Mononuclear cell (primary cell): ENCODE measurements around the gene RPS6KA4. TPM values are rescaled to one million over a fixed set of nuclear protein-coding genes. Genes with fewer than 3 reads are reported as not detected.
"Not testable (repeated sequence)": the region's sequence is repeated elsewhere in the genome, so short reads cannot be mapped to it uniquely, and the experiment has no call there.

ENCODE experiments used
- H3K27me3 ChIP-seq: 2 replicates; pipeline ENCODE4 v1.6.0; 2011; ENCODE audit warnings: low read length, control low read depth; ENCODE audit not compliant: insufficient read depth
- H3K4me1 ChIP-seq: 2 replicates; pipeline ENCODE4 v1.5.1; 2011; ENCODE audit warnings: mild to moderate bottlenecking, low read length, control low read depth; ENCODE audit not compliant: insufficient read depth
- H3K4me3 ChIP-seq: 2 replicates; pipeline ENCODE4 v1.5.1; 2011; ENCODE audit warnings: mild to moderate bottlenecking, low read length, moderate library complexity
- H3K9me3 ChIP-seq: 2 replicates; pipeline ENCODE4 v1.5.1; 2011; ENCODE audit warnings: low read depth, mild to moderate bottlenecking, control low read depth, low read length
- total RNA-seq: library from RNA; depleted of rRNA; stranded (reverse); fragments of >200 nt; gene quantifications from one replicate; pipeline ENCODE4 v1.2.3, GENCODE V29; 2012

Gene RPS6KA4
- total RNA-seq, 1 donor: 23.5 TPM

DNA sequence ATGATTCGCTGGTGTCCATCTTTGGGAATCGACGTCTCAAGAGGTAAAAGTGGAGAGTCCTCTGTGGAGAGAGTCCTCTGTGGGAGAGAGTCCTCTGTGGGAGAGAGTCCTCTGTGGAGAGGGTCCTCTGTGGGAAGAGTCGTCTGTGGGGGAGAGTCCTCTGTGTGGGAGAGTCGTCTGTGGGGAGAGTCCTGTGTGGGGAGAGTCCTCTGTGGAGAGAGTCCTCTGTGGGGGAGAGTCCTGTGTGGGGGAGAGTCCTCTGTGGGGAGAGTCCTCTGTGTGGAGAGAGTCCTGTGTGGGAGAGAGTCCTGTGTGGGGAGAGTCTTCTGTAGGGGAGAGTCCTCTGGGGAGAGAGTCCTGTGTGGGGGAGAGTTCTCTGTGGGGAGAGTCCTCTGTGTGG, 37.9 kb upstream of the RPS6KA4 start:
- Histone ChIP-seq H3K4me3 (no peak overlapping the region), H3K4me1 (peaks cover 30% of the 10 kb centered on the region), H3K9me3 (no peaks in the 10 kb centered on the region), H3K27me3 (no peaks in the 10 kb centered on the region)

DNA sequence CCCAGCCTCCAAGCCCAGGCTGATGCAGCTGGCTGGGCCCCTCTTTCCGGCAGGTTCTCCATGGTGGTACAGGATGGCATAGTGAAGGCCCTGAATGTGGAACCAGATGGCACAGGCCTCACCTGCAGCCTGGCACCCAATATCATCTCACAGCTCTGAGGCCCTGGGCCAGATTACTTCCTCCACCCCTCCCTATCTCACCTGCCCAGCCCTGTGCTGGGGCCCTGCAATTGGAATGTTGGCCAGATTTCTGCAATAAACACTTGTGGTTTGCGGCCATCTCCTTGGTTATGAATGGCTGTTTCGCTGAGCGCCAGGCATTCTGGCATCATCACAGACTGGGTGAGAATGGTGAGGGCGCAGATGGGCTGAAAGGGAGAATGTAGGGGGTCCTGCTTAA, 37.4 kb upstream of the RPS6KA4 start:
- H3K4me3 ChIP-seq: no peak overlapping the region

DNA sequence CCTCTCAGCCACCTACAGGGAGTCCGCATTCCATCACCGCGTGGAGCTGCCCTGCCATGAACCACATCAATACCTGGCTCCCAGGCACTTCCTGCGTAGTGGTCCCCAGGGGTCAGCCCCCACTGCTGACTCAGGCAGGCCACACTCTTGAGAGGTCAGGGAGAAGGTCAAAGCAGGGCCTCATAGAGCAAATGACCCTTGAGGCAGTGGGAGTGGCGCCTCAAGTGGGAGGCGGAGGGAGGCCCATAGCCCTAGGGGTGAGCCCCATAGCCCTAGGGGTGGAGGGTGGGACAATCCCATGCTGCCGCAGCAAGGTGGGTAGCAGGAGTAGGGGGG, 36.1 kb upstream of the RPS6KA4 start:
- H3K4me3 ChIP-seq: no peak overlapping the region
- H3K4me1 ChIP-seq: peaks cover 18% of the 10 kb centered on the region
- no peaks in the 10 kb centered on the region for H3K9me3 ChIP-seq
- H3K27me3 ChIP-seq: no peaks in the 10 kb centered on the region

More for the DNA sequence above, 37.4 kb upstream of the RPS6KA4 start:
- H3K4me1 ChIP-seq: peaks cover 25% of the 10 kb centered on the region
- no peaks in the 10 kb centered on the region for H3K27me3 ChIP-seq
- H3K9me3 ChIP-seq: no peaks in the 10 kb centered on the region

DNA sequence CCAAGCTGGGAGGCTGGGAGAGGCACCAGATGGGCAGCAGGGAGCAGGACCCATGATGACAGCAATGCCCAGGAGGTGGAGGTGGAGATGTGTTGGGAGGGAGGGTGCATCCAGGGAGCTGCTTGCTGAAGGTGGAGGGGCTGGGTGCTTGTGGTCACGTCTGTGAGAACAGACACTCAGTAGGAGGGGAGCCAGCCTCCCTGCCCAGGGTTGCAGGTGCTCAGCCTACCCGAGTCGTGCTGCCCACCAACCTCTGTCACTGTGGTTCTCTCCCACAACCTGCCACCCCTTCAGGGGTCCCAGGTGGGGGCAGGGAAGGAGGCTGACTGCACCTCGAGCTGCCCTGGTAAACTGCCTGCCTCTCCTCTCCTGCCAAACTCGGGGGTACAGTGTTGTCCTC, 35.6 kb upstream of the RPS6KA4 start:
- H3K27me3 ChIP-seq: no peaks in the 10 kb centered on the region
- H3K4me1 ChIP-seq: peaks cover 16% of the 10 kb centered on the region
- H3K9me3 ChIP-seq: no peaks in the 10 kb centered on the region
- no peak overlapping the region for H3K4me3 ChIP-seq

DNA sequence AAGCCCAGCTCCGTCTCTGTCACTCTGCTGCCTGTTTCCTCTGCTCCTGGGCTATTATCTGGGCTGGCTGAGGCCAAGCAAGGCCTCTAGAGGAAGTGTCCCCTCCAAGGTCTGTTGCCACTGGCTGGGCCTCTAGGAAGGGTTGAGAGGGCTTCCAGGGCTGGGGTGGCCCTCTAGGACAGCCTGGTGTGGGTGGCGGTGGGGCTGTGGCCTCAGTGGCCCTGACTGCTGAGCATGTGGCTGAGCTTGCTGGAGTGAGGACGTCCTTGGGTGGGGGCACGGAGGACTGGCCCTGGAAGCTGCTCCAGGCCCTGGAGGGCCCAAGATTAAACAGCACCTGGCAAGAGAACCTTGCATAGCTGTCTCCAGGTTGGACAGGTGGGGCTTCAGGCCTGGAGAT, 35.0 kb upstream of the RPS6KA4 start:
- not testable (repeated sequence) for H3K27me3 ChIP-seq, H3K9me3 ChIP-seq, H3K4me3 ChIP-seq
- peaks cover 10% of the 10 kb centered on the region for H3K4me1 ChIP-seq

DNA sequence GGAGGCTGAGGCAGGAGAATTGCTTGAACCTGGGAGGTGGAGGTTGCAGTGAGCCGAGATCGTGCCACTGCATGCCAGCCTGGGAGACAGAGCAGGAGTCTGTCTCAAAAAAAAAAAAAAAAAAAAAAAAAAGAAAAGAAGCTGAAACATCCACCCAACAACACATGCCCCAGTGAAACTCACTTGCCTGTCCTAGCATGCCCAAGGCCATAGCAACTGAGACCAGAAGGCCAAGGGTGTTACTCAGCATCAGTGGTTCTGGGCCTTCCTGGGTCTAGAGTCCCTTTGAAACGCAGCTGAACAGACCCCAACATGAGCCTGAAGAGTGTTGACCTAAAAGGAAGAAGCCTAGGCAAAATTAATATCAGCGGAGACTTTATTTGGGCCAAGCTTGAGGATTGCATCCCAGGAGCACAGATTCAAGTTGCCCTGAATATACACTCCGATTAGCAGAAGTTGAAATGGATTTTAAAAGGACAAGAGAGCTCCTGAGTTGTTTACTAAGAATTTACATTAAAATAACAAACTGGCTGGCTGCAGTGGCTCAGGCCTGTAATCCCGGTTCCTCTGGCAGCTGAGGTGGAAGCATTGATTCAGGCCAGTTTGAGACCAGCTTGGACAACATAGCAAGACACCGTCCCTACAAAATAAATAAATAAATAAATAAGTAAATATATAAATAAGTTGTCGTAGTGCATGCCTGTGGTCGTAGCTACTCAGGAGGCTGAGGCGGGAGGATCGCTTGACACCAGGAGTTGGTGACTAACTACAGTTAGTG, 34.1 kb upstream of the RPS6KA4 start:
- Histone ChIP-seq H3K4me1 (peaks cover 1% of the 10 kb centered on the region), H3K4me3 (no peak overlapping the region), H3K9me3 (no peaks in the 10 kb centered on the region), H3K27me3 (no peaks in the 10 kb centered on the region)

DNA sequence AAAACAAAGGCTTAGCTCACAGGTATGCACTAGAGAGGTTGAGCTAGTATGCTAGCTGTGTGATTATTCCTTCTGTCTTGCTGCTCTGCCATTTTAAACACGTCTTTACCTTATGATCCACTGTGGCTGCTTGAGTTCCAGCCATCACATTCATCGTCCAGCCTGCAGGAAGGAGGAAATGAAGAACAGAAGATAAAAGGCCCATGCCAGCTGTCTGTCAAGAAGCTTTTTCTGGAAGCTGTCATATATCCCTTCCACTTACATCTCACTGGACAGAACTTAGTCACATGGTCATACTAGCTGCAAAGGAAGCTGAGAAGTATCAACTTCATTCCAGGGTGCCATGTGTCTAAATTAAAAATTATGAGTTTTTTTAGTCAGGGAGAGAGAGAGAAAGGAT, 31.6 kb upstream of the RPS6KA4 start:
- Histone ChIP-seq H3K27me3 (no peaks in the 10 kb centered on the region), H3K4me1 (peaks cover 17% of the 10 kb centered on the region), H3K9me3 (no peaks in the 10 kb centered on the region), H3K4me3 (no peak overlapping the region)

DNA sequence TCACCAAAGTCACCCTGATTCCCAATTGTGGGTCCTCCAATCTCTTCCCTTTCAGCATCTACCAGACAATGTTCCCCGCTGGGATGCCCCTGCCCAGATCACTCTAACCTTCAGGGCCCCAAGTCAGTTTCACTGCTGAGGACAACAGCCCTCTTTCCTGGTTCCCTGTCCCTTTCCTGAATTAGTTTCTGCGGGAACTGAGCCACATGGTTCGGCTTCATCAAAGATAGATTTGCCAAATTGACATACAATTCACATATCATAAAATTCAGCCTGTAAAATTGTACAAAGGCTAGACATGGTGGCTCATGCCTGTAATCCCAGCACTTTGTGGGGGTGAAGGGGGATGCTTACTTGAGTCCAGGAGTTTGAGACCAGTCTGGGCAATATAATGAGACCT, 31.0 kb upstream of the RPS6KA4 start:
- H3K4me1 ChIP-seq: peaks cover 20% of the 10 kb centered on the region
- no peaks in the 10 kb centered on the region for H3K27me3 ChIP-seq
- H3K9me3 ChIP-seq: no peaks in the 10 kb centered on the region
- H3K4me3 ChIP-seq: no peak overlapping the region

DNA sequence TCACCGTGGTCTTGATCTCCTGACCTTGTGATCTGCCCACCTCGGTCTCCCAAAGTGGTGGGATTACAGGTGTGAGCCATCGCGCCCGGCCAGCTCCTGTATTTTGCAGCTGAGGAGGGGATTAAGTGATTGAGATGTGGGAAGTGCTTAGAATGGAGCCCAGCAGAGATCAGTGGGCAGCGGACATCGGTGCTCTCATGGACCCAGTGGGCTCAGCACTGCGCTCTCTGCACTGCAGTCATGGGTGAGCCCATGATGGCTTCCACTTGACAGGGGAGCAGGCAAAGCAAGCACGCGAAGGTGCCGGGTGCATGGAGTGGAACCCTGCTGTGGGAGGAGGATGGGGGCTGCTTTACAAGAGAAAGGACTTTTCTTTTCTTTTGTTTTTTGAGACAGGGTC, 28.1 kb upstream of the RPS6KA4 start:
- no peaks in the 10 kb centered on the region for H3K9me3 ChIP-seq
- no peaks in the 10 kb centered on the region for H3K27me3 ChIP-seq
- H3K4me1 ChIP-seq: peaks cover 34% of the 10 kb centered on the region
- H3K4me3 ChIP-seq: no peak overlapping the region

DNA sequence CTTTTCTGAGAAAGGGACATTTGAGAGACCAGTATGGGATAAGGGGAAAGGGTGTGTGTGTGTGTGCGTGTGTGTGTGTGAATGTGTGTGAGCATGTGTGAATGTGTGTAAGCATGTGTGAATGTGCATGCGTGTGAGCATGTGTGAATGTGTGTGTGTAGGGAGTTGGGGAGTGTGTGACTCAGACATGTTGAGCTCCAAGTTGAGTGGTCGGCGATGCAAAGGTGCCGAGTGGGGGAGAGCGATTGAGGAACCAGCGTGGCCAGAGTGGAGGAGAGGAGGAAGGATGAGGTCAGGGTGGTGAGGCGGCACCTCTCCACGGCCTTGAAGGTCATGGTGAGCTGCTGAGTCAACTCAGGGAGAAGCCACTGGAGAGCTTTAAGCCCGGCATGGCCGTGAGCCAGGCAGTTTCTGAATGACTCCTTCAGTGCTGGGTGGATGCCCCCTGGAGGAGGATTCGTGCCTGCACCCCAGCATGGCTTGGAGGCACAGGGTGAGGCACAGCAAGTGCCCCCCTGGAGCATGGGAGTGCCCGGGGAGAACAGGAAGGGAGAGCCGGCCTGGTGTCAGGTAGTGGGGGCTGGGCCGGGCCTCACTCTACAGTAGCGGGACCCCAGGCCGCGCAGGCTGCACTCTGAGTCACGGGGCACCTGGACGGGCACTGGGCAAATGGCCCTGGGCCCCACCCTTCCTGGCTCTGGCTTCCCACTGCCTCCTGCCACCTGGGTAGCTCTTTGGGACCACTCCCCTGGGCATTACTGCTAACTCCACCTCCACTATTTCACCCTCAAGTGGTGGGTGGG, 27.2 kb upstream of the RPS6KA4 start:
- Histone ChIP-seq H3K9me3 (no peaks in the 10 kb centered on the region), H3K4me3 (no peak overlapping the region), H3K27me3 (no peaks in the 10 kb centered on the region), H3K4me1 (peaks cover 34% of the 10 kb centered on the region)

DNA sequence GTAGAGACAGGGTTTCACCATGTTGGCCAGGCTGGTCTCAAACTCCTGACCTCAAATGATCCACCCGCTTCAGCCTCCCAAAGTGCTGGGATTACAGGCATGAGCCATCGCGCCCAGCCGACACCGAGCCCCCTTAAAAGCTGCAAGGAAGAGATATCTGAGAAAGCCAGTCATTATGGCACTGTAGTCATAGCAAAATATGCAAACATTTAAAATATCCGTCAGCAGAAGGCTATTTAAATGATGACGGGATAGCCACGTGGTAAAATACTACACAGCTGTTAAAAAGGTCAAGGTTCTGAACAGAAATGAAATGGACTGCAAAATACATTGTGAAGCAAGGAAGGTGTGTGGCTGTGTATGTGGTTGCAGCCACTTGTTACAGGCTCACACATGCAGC, 25.4 kb upstream of the RPS6KA4 start:
- H3K4me1 ChIP-seq: peaks cover 36% of the 10 kb centered on the region
- no peaks in the 10 kb centered on the region for H3K9me3 ChIP-seq
- H3K4me3 ChIP-seq: no peak overlapping the region
- H3K27me3 ChIP-seq: no peaks in the 10 kb centered on the region

DNA sequence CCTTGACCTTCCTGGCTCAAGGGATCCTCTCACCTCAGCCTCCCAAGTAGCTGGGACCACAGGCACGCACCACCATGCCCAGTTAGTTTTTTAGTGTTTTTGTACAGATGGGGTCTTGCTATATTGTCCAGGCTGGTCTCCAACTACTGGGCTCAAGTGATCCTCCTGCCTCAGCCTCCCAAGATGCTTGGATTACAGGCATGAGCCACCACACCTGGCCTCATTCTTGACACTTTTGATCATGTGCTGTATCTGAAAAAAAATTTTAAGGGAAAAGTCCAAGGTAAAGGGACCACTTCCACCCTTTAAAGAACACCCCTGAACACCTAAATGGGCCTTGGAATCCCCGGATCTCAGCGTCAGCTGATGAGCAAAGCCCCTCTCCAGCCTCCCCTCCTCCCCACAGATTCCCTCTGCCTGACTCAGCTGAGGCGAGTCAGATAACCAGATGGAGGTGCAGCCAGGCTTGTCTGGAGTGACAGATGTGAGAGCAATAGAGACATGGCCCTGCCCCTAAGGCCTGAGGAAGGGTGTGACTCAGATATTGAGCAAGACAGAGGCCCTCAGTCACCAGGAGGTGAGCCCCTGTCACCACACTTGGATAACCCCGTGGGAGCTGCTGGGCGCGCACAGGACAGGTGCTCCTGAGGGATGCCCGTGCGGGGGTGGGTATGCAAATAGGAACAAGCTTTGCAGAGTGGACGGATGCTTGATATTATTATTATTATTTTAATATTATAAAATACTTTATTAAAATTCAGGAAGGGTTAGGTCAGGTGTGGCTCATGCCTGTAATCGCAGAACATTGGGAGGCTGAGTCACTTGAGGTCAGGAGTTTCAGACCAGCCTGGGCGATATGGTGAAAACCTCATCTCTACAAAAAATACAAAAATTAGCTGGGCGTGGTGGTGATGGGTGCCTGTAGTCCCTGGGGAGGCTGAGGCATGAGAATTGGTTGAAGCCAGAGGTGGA, 23.9 kb upstream of the RPS6KA4 start:
- Histone ChIP-seq H3K4me1 (peaks cover 51% of the 10 kb centered on the region), H3K27me3 (no peaks in the 10 kb centered on the region), H3K9me3 (no peaks in the 10 kb centered on the region), H3K4me3 (no peak overlapping the region)

DNA sequence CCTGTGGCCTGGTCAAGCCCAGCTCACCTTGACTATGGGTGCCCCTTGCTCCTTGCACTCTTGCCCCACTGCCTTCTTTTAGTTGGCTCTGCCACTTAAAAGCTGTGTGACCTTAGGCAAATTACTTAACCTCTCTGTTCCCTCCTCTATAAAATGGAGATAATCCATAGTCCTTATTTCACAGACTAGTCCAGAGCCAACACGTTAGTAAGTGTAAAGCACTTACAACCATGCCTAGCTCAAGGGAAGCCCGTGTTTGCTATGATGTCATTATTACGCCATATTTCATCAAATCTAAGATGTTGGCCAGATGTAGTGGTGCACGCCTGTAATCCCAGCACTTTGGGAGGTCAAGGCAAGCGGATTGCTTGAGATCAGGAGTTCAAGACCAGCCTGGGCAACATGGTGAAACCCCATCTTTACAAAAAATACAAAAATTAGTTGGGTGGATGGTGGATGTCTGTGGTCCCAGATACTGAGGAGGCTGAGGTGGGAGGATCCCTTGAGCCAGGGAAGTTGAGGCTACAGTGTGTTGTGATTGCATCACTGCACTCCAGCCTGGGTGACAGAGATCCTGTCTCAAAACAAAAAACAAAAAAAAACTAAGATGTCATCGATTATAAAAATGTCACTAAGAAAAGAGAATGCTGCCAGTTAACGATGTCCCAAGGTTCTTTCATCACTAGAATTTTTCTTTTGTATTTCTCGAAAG, 21.3 kb upstream of the RPS6KA4 start:
- Histone ChIP-seq H3K9me3 (no peaks in the 10 kb centered on the region), H3K27me3 (no peaks in the 10 kb centered on the region), H3K4me3 (no peak overlapping the region), H3K4me1 (peaks cover 54% of the 10 kb centered on the region)

DNA sequence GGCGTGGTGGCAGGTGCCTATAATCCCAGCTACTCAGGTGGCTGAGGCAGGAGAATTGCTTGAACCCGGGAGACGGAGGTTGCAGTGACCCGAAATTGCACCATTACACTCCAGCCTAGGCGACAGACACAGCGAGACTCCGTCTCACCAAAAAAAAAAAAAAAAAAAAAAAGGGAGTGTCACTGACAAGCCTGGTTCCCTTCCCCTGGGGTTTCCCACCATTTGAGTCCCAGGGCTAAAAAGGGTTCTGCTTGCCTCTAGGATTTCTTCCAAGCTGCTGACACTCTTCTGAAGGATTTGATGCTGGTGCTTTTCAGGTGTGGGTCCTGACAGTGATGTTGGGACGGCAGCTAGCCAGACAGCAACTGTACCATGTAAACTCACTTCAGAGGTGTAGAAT, 20.2 kb upstream of the RPS6KA4 start:
- peaks cover 57% of the 10 kb centered on the region for H3K4me1 ChIP-seq
- H3K4me3 ChIP-seq: no peak overlapping the region
- H3K9me3 ChIP-seq: no peaks in the 10 kb centered on the region
- no peaks in the 10 kb centered on the region for H3K27me3 ChIP-seq
